ENCODE data around the gene THEM4. TPM values are rescaled to one million over a fixed set of nuclear protein-coding genes. Genes with fewer than 3 reads are reported as not detected.

The THEM4 gene
- total and polyA plus RNA-seq, 2 donors (not counting 1 experiment from before 2014, with no cell fraction given): 15.0 to 16.1 TPM

DNA sequence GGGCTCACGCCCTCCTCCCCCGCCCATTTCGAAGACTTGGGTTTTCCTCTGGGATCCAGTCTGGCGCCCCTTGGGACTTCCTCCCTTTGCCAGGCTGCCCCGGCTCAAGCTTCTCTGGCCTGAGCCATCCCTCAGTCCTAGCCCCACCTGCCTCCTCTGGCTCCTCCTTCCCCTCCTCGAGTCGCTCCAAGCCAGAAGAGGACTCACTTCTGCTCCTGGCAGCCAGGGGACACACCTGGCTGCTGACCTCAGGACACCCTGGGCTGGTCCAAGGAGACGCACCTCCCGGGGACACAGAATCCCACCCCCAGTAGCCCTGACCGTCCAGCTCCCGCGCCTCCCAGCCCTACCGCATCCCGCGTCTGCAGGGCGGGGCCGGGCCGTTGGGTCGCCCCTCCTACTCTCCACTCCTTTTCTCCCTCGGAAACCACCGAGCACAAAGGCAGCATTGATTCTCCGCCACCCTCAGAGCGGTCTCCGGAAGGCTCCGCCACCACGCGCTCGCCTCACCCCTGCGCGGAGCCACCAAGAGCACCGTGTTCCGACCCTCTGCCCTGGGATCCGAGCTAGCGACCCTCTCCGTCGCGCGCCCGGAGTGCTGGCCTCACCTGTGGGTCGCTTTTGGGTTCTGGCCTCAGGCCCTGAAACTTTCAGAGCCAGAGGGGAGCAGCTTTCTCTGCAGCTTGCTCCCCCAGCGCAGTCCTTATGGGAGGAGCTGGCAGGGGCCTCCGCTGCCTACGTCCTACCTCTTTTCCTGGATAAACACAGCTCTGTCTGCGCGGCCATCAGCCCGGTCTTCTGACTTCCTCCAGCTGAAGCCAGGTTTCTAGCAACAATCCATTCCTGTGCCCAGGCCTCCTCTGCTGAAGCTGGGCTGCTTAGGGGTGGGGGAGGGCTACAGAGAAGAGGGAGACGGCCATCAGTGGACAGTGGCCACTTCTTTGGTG is 69.6 kb downstream of the THEM4 start, which contains the start of gene C2CD4D:
C2CD4D (minus strand) TSS at position 364 of the 947 bp plus-strand sequence. CDS start 831 bp downstream, outside the sequence.
- peak within 1 kb of the TSS; percentile 69 for H2AFZ ChIP-seq (ENCODE audit: insufficient read depth, low read depth, low read length, poor library complexity, severe bottlenecking)
- intact Hi-C loops (cut with micrococcal nuclease): loop anchor here (2.0 to 10.0 kb wide), 5 partner anchors 93 to 557 kb away; partner anchors contain the start of genes POGZ, PSMB4, RIIAD1 and ZNF687
- H3K4me3 Mint-ChIP-seq: peak within 1 kb of the TSS; percentile 87
- H3K4me1 ChIP-seq (ENCODE audit: control insufficient read depth in 2 of 2, insufficient read depth in 2 of 2, low read length in 2 of 2): peaks cover 36 to 41% of the 10 kb centered on the region in 2 donors
- peak within 1 kb of the TSS; percentile 89 for H3K4me2 ChIP-seq (replicated peaks; ENCODE audit: low read depth, low read length, poor library complexity, severe bottlenecking)
- DNase-seq: peak; percentile 78
- H3K4me3 ChIP-seq (ENCODE audit: control extremely low read depth in 1 of 5, extremely low read depth in 1 of 5, insufficient read depth in 1 of 5, low read depth in 2 of 5, low read length in 4 of 5): peak within 1 kb of the TSS in 4 of 5 experiments; percentile 36 to 56 (median 44)
- H3K27me3 ChIP-seq (replicated peaks in 1 of 4; ENCODE audit: control extremely low read depth in 1 of 4, control insufficient read depth in 3 of 4, insufficient read depth in 4 of 4, low read length in 3 of 4): peaks cover 0 to 20% (median 7%) of the 10 kb centered on the region in 4 experiments
- peak; percentile 53 for ATAC-seq (ENCODE audit: low read depth)
- H3K9ac ChIP-seq (ENCODE audit: low read length): peak within 1 kb of the TSS; percentile 65
- peaks cover 10% of the 10 kb centered on the region for H3K27me3 Mint-ChIP-seq
- ChIA-PET CTCF (interaction anchor here (0.5 to 2.3 kb wide), 3 partner anchors 162 to 1119 kb away, joined by 3 to 10 read pairs (median 5); no protein-coding TSS in a partner anchor), POLR2A (no interaction called here)
- H3K36me3 ChIP-seq (replicated peaks in 1 of 2; ENCODE audit: control extremely low read depth in 1 of 2, control insufficient read depth in 1 of 2, extremely low read depth in 1 of 2, insufficient read depth in 2 of 2, low read length in 1 of 2): no peaks in the 10 kb centered on the region
- no peaks in the 10 kb centered on the region for H3K79me2 ChIP-seq (ENCODE audit: control insufficient read depth, insufficient read depth, low read length)
- TF ChIP-seq, protein P1, sequence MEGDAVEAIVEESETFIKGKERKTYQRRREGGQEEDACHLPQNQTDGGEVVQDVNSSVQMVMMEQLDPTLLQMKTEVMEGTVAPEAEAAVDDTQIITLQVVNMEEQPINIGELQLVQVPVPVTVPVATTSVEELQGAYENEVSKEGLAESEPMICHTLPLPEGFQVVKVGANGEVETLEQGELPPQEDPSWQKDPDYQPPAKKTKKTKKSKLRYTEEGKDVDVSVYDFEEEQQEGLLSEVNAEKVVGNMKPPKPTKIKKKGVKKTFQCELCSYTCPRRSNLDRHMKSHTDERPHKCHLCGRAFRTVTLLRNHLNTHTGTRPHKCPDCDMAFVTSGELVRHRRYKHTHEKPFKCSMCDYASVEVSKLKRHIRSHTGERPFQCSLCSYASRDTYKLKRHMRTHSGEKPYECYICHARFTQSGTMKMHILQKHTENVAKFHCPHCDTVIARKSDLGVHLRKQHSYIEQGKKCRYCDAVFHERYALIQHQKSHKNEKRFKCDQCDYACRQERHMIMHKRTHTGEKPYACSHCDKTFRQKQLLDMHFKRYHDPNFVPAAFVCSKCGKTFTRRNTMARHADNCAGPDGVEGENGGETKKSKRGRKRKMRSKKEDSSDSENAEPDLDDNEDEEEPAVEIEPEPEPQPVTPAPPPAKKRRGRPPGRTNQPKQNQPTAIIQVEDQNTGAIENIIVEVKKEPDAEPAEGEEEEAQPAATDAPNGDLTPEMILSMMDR (IDR thresholded peaks at IDR 0.05): no peak
- no peak for TF ChIP-seq EZH2 (IDR thresholded peaks at IDR 0.05; ENCODE audit: borderline replicate concordance, insufficient read depth, low read depth, low read length, poor library complexity, severe bottlenecking)
- H3K4me1 Mint-ChIP-seq: peaks cover 38% of the 10 kb centered on the region
- H3K9me3 ChIP-seq (ENCODE audit: control extremely low read depth in 1 of 3, control insufficient read depth in 2 of 3, insufficient read depth in 1 of 3, low read length in 2 of 3): peaks cover 0 to 11% (median 0%) of the 10 kb centered on the region in 3 donors
- H3K27ac Mint-ChIP-seq: peak within 1 kb of the TSS; percentile 81
- 5% methylated on average over 46 of the region's 47 CpGs for WGBS (ENCODE audit: insufficient coverage)
- H4K20me1 ChIP-seq (ENCODE audit: control insufficient read depth, insufficient read depth, low read length, poor library complexity, severe bottlenecking): no peaks in the 10 kb centered on the region
- no peak within 1 kb of the TSS for H3K27ac ChIP-seq (ENCODE audit: low read length in 2 of 2)
- no peaks in the 10 kb centered on the region for H3K9me3 Mint-ChIP-seq (ENCODE audit: insufficient read depth)

Measured in B cell (primary cell).